Fibroblast of the aortic adventitia (primary cell): Measurements from ENCODE around the gene ATP13A2. TPM values are rescaled to one million over a fixed set of nuclear protein-coding genes. Genes with fewer than 3 reads are reported as not detected.
A peak's percentile ranks its signal among the peaks of the same experiment; 100 is the strongest.

Experiments used
- DNase-seq: peaks from one replicate; pipeline ENCODE4 v3.0.0-alpha.2; 2010; ENCODE audit warnings: low read depth
- H3K4me3 ChIP-seq: 2 replicates; pipeline ENCODE4 v1.5.1; 2011; ENCODE audit warnings: low read depth, mild to moderate bottlenecking, control low read depth, low read length, moderate library complexity
- total RNA-seq: library from RNA; depleted of rRNA; stranded (reverse); fragments of >200 nt; gene quantifications from 2 replicates; pipeline ENCODE4 v1.2.3, GENCODE V29; 2012; ENCODE audit warnings: low replicate concordance
- TF ChIP-seq, protein P1 (sequence below): IDR thresholded peaks from 2 replicates; pipeline ENCODE4 v1.5.1; 2011; ENCODE audit warnings: mild to moderate bottlenecking, low read length, control low read depth, inconsistent platforms; ENCODE audit not compliant: insufficient read depth

The ATP13A2 gene
- total RNA-seq, 1 donor = 18.4 TPM

DNA sequence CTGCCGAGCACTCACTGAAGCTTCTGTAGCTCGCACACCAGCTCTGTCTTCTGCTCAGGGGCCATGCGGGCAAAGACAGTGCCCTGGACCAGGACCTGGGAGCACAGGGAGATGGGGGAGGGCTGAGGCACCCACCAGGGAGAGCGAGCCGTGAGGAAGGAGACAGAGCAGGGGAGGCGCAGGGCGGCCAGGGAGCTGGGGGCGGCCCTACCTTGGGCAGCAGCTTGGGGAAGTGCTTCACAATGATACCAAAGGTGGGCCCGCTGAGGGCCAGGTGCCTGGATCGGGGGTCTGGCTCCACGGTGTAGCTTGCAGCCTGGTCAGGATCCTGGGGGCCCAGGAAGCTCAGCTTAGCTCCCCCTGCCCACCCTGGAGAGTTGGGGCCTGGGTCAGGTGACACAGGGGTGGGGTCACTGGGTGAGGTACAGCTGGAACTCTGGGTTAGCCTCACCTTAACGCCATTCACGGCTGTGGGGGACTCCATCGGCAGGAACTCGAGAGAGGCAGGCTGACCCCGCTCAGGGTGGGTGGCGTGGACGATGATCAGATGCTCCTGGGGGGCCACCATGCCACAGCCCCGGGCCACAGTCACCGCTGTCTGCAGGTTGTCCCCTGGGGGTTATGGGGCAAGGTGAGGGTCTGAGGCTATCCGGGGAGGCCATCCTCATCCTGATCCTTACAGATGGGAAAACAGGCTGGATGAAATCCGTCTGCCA lies 21.9 kb downstream of the ATP13A2 start:
- no peak for DNase-seq
- H3K4me3 ChIP-seq = no peak overlapping the region
- TF ChIP-seq, protein P1, sequence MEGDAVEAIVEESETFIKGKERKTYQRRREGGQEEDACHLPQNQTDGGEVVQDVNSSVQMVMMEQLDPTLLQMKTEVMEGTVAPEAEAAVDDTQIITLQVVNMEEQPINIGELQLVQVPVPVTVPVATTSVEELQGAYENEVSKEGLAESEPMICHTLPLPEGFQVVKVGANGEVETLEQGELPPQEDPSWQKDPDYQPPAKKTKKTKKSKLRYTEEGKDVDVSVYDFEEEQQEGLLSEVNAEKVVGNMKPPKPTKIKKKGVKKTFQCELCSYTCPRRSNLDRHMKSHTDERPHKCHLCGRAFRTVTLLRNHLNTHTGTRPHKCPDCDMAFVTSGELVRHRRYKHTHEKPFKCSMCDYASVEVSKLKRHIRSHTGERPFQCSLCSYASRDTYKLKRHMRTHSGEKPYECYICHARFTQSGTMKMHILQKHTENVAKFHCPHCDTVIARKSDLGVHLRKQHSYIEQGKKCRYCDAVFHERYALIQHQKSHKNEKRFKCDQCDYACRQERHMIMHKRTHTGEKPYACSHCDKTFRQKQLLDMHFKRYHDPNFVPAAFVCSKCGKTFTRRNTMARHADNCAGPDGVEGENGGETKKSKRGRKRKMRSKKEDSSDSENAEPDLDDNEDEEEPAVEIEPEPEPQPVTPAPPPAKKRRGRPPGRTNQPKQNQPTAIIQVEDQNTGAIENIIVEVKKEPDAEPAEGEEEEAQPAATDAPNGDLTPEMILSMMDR = no peak

DNA sequence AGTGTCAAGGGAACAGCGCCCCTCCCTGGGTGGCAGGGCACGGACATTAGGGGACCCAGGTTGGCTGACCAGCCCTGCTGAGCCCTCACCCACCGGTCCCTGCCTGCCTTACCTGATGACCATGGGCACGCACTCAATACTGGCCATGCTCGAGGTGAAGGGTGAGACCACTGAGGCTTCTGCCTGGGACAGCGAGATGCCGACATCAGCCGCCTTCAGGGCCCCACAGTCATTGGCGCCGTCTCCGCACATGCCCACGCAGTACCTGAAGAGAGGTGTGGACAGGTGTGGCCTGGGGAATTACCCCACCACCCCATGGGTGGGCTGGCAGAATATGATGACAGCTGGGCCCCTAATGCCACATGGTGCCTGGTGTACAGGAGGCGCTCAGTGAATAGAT lies 23.5 kb downstream of the ATP13A2 start:
- TF ChIP-seq, protein P1 = no peak
- no peak for DNase-seq
- no peak overlapping the region for H3K4me3 ChIP-seq

DNA sequence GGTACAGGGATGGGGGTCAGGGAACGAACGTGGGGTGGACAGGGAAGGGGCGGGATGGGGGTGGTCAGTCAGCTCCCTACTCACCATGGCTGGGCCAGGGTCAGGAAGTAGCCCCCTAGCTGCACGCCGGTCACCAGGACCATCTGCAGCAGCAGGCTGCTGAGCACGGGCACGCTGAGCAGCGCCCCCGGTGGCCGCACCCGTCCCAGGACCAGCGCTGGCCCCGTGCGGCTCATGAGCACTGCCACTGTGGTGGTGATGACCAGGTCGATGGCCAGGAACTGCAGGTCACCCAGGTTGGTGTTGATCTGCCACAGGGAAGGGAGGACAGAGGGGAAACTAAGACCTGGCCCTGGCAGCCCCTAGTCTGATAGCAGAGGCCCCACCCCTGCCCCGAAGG lies 24.8 kb downstream of the ATP13A2 start:
- no peak overlapping the region for H3K4me3 ChIP-seq
- TF ChIP-seq, protein P1 = peak; percentile 23
- no peak for DNase-seq

DNA sequence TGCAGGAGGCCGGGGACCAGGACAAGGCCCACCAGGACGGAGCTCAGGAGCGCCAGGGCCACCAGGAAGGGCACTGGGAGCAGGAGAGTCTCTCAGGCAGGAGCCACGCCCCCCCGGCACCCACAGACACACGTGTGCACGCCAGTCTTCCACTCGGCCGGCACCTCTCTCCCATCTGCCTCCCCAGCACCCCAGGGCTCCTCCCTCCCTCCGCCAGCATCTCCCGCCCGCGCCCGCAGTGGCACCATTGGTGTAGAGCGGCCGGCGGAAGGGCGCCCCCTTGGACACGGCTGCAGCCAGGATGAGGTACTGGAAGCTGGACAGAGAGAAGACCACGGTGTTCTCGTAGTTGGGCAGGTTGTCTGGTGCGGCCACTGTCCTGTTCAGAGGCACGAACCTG lies 25.2 kb downstream of the ATP13A2 start:
- no peak for DNase-seq
- TF ChIP-seq, protein P1 = no peak
- H3K4me3 ChIP-seq = no peak overlapping the region

DNA sequence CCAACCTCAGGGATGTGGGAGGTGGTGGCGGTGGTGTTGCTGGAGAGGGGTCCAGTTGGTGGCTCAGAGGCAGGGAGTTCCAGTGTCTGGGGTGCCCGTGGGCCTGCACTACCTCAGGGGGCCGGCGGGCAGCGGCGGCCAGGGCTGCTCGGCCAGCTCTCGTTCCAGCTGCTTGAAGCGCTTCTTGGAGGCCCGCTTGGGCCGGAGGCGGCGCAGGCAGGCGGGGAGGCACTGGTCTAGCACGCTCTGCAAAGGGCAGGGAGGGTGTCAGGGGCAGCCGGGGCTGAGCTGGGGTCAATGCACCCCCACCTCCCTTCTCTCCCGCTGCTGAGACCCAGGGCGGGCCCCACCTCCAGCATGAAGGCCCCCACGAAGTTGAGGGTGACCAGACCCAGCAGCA lies 25.6 kb downstream of the ATP13A2 start:
- DNase-seq = no peak
- TF ChIP-seq, protein P1 = no peak

DNA sequence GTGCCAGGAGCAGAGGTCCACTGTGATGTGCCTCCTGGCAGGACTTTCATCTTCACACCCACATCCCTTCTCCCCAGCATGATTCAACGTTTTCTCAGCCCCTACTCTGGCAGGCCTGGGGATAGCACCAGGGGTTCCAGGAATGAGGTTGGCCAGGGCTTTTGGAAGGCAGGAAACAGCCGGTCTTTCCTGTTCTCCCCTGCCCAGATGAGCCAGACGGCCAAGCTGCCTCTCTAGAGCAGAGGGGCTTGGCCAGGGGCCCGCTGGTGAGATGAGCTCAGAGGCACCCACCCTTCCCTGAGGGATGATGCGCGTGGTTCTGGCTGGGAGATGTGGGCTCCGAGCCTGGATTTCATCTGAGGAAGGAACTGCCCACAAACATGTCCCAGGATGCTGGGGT lies 27.0 kb downstream of the ATP13A2 start:
- DNase-seq = peak; percentile 97
- TF ChIP-seq, protein P1 = peak; percentile 13
- no peak overlapping the region for H3K4me3 ChIP-seq

More for the DNA sequence above, 25.6 kb downstream of the ATP13A2 start:
- no peak overlapping the region for H3K4me3 ChIP-seq

DNA sequence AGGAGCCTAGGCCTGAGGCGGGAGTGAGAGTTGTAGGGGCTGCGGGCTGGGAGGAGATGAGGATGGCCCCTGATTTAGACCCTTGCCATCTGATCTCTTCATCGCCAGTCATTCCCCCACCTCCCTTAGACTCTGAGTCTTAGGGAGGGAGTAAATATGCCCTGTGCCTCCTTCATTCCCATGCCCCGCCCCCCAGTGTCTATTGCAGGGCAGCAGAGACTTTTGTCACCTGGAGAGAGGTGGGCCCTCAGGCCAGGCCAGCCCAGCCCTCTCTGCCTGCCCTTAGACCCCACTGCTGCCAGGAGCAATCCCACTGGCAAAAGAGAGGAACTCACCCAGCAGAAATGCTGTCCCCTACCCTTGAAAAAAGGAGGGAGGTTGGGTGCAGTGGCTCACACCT lies 28.1 kb downstream of the ATP13A2 start:
- no peak for DNase-seq
- no peak overlapping the region for H3K4me3 ChIP-seq
- TF ChIP-seq, protein P1 = no peak
